Left renal cortex interstitium (tissue), 4 donors: ENCODE results near the gene KRTAP17-1. TPM values are rescaled to one million over a fixed set of nuclear protein-coding genes. Genes with fewer than 3 reads are reported as not detected.

Experiments used
- DNase-seq, 4 donors: peaks; one replicate each; pipeline ENCODE4 v3.0.0-alpha.2; 2013; ENCODE audit warnings: low read depth in 4 of 4, low spot score in 2 of 4, missing footprints in 1 of 4
- polyA plus RNA-seq, 4 donors: library from polyadenylated mRNA; unstranded; fragments of 120-200 nt; gene quantifications; one replicate each; pipeline ENCODE4 v1.2.1, GENCODE V29; 2013; ENCODE audit not compliant: insufficient read length in 4 of 4

Gene KRTAP17-1
- polyA plus RNA-seq, 4 donors: not detected

DNA sequence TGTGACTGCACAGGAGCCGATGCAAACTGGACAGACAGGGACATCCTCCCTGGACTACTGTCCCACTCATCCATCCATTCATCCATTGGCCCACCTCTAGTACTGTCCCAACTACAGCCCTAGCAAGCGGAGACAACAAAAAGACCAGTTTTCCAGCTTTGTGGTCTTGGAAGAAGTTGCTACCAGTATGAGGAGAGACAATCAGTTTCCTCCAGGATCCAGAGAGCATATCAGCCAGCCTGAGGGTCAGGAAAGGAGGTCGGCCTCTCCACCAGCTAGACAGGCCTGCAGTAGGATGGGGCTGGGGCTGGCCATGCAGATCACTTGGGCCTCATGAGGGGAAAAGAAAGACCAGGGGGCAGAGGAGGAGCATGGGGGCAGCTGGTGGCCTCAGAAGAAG lies 18.3 kb upstream of the KRTAP17-1 start:
- no peak for DNase-seq

DNA sequence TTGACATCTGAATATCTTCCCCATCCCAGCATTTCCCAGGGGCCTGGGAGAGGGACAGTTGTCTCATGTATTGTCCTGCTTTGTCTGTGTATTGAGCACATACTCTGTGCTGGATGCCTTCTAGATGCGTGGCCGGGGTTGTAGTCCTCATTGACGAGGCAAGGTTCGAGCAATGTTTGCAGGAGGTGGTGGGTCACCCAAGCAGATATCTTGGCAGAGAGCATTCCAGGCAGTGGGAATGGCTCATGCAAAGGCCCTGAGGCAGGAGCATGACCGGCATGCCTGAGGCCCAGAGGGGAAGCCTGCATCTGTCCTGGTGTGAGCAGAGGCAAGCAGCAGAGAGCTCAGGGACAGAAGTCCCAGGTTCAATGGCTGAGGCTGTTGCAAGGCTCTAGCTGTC lies 17.6 kb upstream of the KRTAP17-1 start:
- DNase-seq: no peak

- DNase-seq: no peak
Observed at GRCh38 chr17:41332239-41332638, 16.7 kb upstream of the KRTAP17-1 start.

DNA sequence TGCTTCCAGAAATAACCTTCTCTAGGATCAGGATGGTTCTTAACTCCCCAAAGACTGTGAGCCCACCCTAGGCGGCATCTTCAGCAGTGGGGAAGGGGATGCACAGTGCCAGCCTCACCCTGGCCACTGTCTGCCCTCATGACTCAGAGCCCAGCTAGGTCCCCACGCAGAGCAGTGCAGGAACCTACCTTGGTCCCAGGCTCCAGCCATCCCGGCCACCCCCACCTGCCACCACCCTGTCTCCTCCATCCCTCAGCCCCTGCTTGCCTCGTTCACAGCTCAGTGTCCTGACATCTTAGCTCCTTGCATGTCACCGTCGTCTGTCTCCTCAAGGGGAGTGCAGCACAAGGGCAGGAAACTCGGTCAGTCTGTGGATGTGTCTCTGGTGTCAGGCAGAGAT lies 16.1 kb upstream of the KRTAP17-1 start:
- DNase-seq: no peak

GRCh38 chr17:41329279-41329948 lies 13.9 kb upstream of the KRTAP17-1 start:
- no peak for DNase-seq

GRCh38 chr17:41328207-41328606 lies 12.7 kb upstream of the KRTAP17-1 start:
- DNase-seq: no peak

DNA sequence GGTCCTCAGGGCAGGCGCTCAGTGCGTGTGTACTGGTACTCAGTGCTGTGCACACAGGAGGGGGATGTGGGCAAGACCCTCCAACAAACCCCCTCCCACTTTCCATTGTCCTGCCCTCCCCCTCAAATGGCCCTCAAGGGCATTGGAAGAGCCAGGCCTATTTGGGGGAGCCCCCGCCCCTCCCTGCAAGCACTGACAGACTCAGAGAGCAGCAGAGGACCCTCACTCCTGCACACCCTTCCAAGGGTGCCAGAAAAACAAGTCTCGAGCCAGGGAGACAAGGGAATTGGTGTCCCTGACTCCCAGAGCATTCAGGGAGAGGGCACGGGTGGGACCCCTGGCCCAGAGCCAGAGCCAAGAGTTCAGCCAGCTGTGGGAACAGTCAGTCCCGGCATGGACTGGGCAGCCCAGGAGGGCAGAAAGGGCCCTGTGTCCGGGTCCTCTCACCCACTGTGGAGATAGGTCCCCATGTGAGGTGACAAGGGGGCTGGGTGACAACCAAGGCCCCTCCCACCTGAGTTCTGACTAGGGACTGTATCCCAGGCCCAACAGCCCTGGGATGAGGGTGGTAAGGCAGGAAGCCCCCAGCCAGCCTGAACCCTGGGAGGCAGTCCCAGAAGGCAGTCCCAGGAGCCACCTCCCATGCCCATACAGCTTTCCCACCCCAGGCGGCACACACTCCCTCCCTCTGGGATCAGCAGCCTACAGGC lies 12.1 kb upstream of the KRTAP17-1 start:
- DNase-seq: no peak

- no peak for DNase-seq
Observed at GRCh38 chr17:41326173-41327145, 10.9 kb upstream of the KRTAP17-1 start.

- no peak for DNase-seq
Observed at GRCh38 chr17:41325611-41326010, 10.1 kb upstream of the KRTAP17-1 start.

DNA sequence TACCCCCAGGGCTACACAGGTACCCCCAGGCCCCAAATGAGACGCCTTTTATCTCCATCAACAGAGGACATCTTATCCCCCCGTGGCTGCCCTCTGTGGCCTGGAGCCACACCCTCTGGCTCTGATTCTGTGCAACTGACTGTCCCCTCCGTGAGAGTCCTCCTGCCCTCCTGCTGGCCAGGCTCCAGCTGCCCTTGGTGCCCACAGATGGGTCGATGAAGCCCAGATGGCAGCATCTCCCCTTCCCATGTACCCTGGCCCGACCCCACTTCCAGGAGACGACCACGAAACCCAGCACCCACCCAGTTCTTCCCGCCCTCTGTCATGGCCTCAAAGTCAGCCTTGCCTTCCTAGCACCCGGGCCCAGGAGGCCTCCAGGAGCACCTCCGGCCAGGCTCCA lies 9.6 kb upstream of the KRTAP17-1 start:
- DNase-seq: no peak

- no peak for DNase-seq
Observed at GRCh38 chr17:41324180-41325075, 8.9 kb upstream of the KRTAP17-1 start.

DNA sequence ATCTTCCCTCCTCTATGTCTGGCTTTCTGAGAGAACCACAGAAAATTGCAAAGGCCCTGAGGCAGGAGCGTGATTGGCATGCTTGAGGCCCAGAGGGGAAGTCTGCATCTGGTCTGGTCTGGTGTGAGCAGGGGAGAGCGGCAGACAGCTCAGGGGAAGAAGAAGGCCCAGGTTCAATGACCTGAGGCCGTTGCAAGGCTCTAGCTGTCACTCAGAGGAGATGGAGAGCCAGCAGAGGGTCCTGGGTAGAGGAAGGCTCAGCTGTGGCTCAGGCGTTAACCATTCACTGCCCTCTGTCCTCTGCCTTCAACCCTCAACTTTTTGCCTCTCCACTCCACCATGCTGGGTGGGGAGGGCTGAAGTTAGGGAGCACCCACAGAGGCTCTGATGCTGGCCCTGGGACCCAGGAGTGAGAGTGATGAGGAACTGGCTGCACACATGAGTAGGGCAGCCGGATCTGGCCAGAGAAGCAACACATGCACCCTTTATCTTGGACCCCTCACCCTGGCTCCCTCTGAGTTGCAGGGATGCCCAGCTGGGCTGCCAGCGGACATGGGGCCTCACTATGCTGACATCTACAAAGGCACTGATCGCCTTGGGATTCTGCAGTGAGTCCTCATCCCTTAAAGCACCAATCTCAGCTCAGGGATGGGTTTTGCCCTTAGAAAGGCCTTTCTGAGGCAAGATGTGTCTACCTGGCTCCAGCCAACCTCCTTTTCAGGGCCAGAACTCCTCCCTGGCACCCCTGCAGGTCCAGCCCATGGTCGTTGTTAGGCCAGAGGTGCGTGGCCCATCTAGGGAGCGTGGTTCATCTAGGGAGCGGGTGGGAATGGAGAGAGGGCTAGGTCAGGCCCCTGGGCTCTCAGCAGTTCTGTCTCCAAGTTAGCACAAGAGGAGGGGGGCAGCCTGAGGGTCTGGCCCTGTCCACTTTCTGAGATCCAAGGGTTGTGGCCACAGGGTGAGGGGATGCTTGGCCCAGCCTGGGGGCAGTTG lies 7.7 kb upstream of the KRTAP17-1 start:
- no peak for DNase-seq

- DNase-seq: no peak
Observed at GRCh38 chr17:41322094-41322902, 6.8 kb upstream of the KRTAP17-1 start.

DNA sequence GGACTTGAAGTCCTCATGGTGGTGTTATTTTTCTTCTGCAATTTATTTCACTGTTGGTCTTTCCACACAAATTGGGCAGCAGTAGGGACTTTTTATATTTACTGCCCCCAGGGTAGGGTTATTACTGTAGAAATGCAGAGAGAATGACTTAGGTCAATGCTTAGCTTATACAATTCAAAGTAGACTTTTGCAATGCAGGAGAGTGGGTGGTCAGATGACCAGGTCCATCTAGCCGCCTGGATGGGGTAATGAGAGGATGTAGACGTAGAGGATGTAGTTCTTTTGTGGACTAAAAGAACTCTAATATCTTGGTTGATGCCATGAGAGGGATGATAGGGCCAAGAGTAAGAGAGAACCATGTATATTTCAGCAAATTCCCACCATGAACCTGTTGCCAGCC lies 2.7 kb upstream of the KRTAP17-1 start:
- no peak for DNase-seq

DNA sequence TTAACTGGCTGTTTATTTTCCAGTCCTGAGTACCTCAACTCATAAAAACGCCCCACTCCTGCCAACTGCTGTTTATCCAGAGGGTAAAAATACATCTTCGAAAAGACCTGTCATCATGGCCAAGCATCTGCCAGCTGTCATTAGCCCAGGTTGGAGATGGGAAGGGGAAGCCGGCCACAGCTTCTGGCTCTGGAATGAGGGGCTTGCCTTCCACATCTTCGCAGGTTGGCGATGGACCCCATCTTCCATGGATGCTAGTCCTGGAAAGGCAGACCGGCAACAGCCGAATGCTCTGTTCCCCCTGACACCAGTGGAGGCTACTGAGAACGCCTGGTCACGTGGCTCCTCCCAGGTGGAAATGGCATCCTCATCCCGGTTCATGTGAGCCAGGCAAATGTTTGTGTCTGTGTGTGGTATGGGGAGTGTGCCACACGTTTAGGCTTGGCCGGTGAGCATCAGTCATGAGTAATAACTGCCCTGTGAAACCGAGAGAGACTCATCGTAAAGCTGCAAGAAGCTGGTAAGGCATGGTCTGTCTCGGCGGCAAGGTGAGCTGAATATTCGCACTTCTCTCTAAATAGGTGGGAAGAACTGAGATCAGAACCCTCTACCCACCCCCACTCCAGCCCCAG lies 420 bp upstream of the KRTAP17-1 start:
- no peak for DNase-seq

DNA sequence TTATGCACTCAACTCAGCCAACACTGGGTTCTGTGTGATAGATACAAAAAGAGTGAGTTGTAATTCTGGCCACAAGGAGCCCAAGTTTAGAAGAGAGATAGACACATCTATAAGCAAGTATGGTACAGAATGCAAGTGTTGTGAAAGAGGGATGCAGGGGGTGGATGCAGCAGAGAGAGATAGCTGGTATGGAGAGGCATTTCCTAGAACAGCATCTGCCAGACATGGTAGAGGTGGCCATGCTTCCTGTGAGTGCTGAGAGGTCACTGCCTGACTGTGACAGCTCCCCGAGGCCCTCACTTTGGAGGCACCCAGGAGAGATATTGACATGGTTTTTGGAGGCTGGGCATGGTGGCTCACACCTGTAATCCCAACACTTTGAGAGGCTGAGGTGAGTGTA lies 4.4 kb downstream of the KRTAP17-1 start:
- DNase-seq: no peak

DNA sequence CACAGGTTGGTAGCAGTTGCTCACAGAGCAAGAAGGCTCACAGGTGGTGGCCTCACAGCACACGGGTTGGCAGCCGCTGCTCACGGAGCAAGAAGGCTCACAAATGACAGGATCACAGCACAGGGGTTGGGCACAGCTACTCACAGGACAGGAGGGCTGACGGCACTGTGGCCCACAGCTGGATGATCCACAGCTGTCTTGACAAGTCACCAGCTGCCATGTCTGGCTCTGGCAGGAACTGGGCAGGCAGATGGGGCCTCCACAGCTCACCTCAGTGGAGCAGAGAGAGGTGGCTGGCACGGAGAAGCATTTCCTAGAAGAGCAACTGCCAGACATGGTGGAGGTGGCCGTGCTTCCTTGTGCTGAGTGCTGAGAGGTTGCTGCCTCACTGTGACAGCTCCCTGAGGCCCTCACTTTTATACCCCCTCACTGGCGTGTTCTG lies 6.6 kb downstream of the KRTAP17-1 start, which contains the start of gene KRTAP16-1:
TSS of gene KRTAP16-1 (minus strand) at position 392 of the 442 bp plus-strand sequence. CDS start at position 336, 56 bp downstream.
- no peak for DNase-seq
